HG03575 (cell line): ENCODE data around the gene CLEC4D.
"Not testable (repeated sequence)": the region's sequence is repeated elsewhere in the genome, so short reads cannot be mapped to it uniquely, and the experiment has no call there.

Source experiments
- ATAC-seq: cut with Tn5 transposase; IDR thresholded peaks from one replicate; pipeline ENCODE4 v1.9.1; 2021; ENCODE audit not compliant: unreplicated experiment, insufficient number of reproducible peaks, low FRiP score; ENCODE audit errors: extremely low read depth

Gene CLEC4D

GRCh38 chr12:8519171-8519570, 5.9 kb downstream of the CLEC4D start:
- no peak for ATAC-seq

- no peak for ATAC-seq
Observed at GRCh38 chr12:8527250-8528130, 14.2 kb downstream of the CLEC4D start.

DNA sequence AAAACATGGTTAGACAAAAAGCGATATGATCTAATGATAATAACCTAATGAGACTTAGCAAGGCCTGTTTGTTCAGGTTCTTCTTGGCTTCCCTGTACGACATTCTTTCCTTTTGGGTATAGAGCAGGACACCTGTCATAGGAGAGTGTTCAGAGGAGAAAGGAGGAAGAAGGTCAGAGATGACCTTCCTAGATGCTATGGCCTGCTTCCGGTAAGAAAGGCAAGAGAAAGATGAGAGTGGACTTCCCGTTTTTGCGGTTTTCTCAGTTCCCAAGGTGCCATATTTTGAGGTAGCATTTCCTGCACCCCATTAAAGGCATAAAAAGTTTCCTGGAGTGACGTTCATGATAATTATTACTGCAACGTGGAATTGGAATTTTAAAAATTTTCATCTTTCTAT, 18.7 kb downstream of the CLEC4D start:
- no peak for ATAC-seq

DNA sequence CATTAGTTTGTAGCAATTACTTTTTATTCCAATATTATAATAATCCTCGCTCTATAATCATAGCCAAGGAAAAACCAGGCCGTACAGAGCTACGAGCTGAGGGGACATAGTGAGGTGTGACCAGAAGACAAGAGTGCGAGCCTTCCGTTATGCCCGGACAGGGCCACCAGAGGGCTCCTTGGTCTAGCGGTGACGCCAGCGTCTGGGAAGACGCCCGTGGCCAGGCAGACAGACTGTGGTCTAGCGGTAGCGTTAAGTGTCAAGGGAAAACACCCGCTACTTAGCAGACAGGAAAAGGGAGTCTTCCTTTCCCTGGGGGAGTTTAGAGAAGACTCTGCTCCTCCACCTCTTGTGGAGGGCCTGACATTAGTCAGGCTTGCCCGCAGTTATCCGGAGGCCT, 24.5 kb downstream of the CLEC4D start:
- not testable (repeated sequence) for ATAC-seq

- not testable (repeated sequence) for ATAC-seq
Observed at GRCh38 chr12:8540831-8541230, 27.5 kb downstream of the CLEC4D start, which contains the start of gene CLEC4E. Gene CLEC4E (minus strand): TSS chr12:8540905. CDS start chr12:8540797, 108 bp downstream.

GRCh38 chr12:8541562-8541961, 28.3 kb downstream of the CLEC4D start:
- no peak for ATAC-seq

GRCh38 chr12:8544295-8544694, 31.0 kb downstream of the CLEC4D start:
- no peak for ATAC-seq

GRCh38 chr12:8546591-8546990, 33.3 kb downstream of the CLEC4D start:
- ATAC-seq, result no peak

- no peak for ATAC-seq
Observed at GRCh38 chr12:8547645-8548044, 34.3 kb downstream of the CLEC4D start.

DNA sequence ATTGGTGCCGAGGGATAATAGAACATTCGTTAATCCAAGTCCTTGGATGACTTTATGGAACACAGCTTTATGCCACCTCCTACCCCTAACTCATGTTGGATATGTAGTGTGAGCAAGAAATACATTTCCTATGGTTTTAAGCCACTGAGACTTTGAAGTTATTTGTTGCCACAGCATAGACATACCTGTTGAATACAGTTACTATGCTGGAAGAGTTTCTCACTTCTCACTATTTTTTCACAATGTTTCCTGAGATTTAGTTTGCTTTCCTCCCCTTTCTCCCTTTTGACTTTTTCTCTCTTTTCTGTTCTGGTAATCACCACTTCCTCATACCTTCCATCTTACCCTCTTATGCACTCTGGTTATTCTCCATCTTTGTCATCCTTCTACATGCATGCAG, 34.9 kb downstream of the CLEC4D start:
- no peak for ATAC-seq

DNA sequence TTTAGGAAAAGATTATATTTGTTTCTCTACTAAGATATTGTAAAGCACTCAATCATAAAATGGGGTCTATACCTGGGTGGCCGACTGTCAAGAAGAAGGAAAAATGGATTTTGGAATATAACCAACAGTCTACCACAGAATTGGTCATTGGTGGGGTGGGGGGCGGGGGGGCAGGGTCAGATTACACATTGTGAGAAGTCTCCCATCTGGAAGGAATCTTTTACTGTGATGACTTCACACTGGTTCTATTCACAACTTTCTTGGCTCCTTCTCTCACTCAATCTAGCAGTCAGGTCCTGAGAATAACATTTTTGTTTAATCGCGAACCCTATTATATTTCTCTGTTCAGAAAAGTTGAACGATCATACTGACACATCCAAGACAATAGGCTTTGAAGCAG, 36.1 kb downstream of the CLEC4D start:
- ATAC-seq, result no peak

- ATAC-seq, result no peak
Observed at GRCh38 chr12:8553088-8553627, 39.9 kb downstream of the CLEC4D start.

DNA sequence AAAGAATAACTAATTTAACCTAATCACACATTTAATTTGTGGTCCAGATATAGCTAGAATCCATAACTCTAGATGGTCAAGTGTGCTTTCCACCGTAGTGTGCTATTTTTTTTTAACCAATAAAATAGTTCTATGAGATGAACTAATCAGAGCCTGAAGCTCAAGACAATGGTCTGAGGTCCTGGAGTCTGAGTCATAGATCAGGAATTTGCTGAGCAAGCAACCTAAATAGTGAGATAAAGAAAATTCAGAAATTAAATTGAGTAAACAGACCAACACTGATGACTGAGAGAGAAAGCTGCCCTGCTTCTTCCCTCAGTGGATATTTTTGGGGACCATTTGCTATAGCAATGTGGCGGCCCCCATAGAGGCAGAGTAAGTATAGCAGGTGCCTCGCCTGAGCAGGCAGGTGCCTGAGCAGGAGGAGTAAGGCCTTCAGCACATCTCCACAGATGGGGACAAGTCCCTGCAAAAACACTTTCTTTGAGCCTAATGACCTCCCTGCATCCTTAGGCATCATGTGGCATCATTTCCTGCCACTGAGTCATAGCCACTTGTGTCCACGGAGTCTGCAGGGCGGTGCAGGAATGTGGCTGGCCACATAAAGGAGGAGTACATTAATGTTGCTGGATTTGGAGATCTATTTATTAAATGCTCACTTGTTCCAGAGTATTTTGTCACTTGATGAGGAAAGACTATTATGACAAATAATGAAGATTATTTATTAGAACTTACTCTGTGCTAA, 41.3 kb downstream of the CLEC4D start:
- no peak for ATAC-seq

DNA sequence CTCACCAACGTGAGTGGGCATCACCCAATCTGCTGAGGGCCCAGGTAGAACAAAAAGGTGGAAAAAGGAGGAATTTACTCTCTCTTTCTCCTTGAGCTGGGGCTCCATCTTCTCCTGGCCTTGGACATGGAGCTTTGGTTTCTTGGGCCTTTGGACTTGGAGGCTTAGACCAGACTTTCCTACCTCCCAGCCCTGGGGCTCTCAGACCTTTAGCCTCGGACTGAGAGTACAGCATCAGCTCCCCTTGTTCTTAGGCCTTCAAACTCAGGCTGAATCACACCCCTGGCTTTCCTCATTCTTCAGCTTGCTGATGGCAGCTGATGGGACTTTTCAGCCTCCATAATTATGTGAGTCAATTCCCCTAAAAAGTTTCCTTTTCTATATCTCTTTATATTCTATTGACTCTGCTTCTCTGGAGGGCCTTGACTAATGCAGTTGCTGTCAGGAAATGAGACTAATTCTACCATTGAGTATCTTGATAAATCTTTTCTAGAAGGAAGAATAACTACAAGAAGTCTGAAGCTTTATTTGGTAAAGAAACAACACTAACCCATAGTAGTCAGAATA, 43.3 kb downstream of the CLEC4D start:
- ATAC-seq, result no peak

DNA sequence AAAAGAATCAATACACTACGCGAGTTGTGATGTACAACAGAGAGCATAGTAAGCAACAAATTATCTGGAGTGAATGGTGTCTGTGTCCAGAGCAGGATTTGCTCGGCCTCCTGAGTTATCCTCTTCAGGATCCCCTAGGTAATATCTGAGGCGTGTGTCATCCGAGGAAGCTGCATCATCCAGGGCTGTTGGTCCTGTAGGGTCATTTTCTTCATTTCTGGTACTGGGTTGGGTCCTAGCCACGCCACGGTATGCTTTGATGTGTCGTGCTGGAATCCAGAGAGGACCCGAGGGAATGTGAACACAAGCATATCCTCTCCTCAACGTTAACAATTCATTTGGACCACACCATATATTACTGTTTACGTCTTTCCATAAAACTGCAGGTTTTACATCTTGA, 46.4 kb downstream of the CLEC4D start:
- ATAC-seq, result no peak

DNA sequence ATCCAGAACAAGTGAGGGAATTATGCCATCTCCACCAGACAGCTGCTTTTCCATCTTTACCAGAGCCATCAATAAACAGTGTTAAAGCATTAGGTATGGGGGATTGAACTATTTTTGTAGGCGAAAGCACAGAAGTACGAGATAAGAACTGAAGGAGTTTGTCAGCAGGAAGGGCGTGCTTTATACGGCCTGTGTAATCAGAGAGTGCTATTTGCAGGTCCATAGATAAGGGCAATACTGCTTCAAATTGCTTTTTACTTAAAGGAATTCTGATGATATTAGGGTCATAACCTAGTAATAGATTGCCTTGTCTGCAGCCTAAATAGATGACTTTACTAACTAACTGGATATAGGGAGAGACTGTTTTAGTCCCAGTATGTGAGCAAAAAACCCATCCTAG, 47.7 kb downstream of the CLEC4D start:
- ATAC-seq, result no peak

DNA sequence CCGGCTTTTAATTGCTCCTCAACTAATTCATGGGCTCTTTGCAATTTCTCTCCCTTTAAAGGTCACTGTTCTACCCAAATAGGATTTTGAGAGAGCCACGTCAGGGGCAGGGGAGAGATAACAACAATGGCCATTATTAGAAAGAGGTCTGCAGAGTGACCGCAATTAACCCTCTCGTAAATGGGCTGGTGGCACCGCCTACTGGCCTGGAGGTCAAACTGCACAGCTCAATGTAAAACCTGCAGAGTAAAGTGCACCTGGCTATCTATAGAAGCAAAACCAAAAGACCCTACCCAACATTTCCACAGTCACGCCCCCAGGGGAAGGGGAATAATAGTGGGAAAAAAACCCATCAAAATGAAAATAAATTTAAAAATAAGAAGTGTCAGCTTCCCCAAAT, 49.0 kb downstream of the CLEC4D start:
- ATAC-seq, result no peak

- ATAC-seq, result no peak
Observed at GRCh38 chr12:8563356-8563755, 50.1 kb downstream of the CLEC4D start.

- no peak for ATAC-seq
Observed at GRCh38 chr12:8564656-8565055, 51.4 kb downstream of the CLEC4D start.

GRCh38 chr12:8566052-8566451, 52.7 kb downstream of the CLEC4D start:
- ATAC-seq, result not testable (repeated sequence)
